HEK293T (cell line): ENCODE data around the gene SPAG16.

Experiments
- CTCF ChIA-PET: fragments of 350-600 bp; formaldehyde crosslinking; extraction: SDS; loops from one replicate; lab custom pipeline; 2021; ENCODE audit warnings: antibody characterized with exemption, inconsistent platforms; lab: Yijun Ruan, JAX
- POLR2A ChIA-PET: fragments of 350-600 bp; formaldehyde crosslinking; extraction: SDS; loops from one replicate; lab custom pipeline; 2020; ENCODE audit warnings: antibody characterized with exemption, inconsistent platforms; lab: Yijun Ruan, JAX
- DNase-seq: peaks from one replicate; pipeline ENCODE4 v3.0.0; 2012; ENCODE audit warnings: mixed read lengths; ENCODE audit errors: extremely low spot score
- ARNT ChIP-seq: fragments of 450-650 bp; IDR thresholded peaks from 2 replicates; pipeline ENCODE4 v1.6.1; 2017; ENCODE audit warnings: mild to moderate bottlenecking
- BHLHE40 ChIP-seq: fragments of 450-650 bp; IDR thresholded peaks from 2 replicates; pipeline ENCODE4 v1.6.1; 2016; ENCODE audit warnings: mild to moderate bottlenecking, moderate library complexity, borderline replicate concordance
- CTBP1 ChIP-seq: fragments of 450-650 bp; IDR thresholded peaks from 2 replicates; pipeline ENCODE4 v1.6.1; 2016; ENCODE audit warnings: borderline replicate concordance
- ELF4 ChIP-seq: fragments of 450-650 bp; IDR thresholded peaks from 2 replicates; pipeline ENCODE4 v1.6.1; 2017; ENCODE audit warnings: antibody characterized with exemption
- FOXA1 ChIP-seq: fragments of 450-650 bp; IDR thresholded peaks from 2 replicates; pipeline ENCODE4 v1.6.1; 2016; ENCODE audit warnings: mild to moderate bottlenecking
- FOXK2 ChIP-seq: fragments of 450-650 bp; IDR thresholded peaks from 2 replicates; pipeline ENCODE4 v1.6.1; 2016; ENCODE audit warnings: mild to moderate bottlenecking
- FOXM1 ChIP-seq: fragments of 450-650 bp; IDR thresholded peaks from 2 replicates; pipeline ENCODE4 v1.6.1; 2017; ENCODE audit warnings: mild to moderate bottlenecking, borderline replicate concordance
- HDGF ChIP-seq: fragments of 450-650 bp; IDR thresholded peaks from 2 replicates; pipeline ENCODE4 v1.6.1; 2017; ENCODE audit warnings: antibody characterized with exemption, borderline replicate concordance
- L3MBTL2 ChIP-seq: fragments of 450-650 bp; conservative IDR thresholded peaks from 2 replicates; pipeline ENCODE4 v1.6.1; 2016; ENCODE audit warnings: mild to moderate bottlenecking
- LEF1 ChIP-seq: fragments of 450-650 bp; IDR thresholded peaks from 2 replicates; pipeline ENCODE4 v1.6.1; 2017; ENCODE audit warnings: mild to moderate bottlenecking, borderline replicate concordance
- NFRKB ChIP-seq: fragments of 450-650 bp; IDR thresholded peaks from 2 replicates; pipeline ENCODE4 v1.6.1; 2016; ENCODE audit warnings: mild to moderate bottlenecking, moderate library complexity
- PKNOX1 ChIP-seq: fragments of 450-650 bp; IDR thresholded peaks from 2 replicates; pipeline ENCODE4 v1.6.1; 2016
- SP1 ChIP-seq: fragments of 450-650 bp; IDR thresholded peaks from 2 replicates; pipeline ENCODE4 v1.6.1; 2017
- SUZ12 ChIP-seq: fragments of 450-650 bp; IDR thresholded peaks from 2 replicates; pipeline ENCODE4 v1.6.1; 2016; ENCODE audit warnings: mild to moderate bottlenecking
- TARDBP ChIP-seq: fragments of 450-650 bp; IDR thresholded peaks from 2 replicates; pipeline ENCODE4 v1.6.1; 2016
- ZNF384 ChIP-seq: fragments of 450-650 bp; IDR thresholded peaks from 2 replicates; pipeline ENCODE4 v1.6.1; 2016

The SPAG16 gene

GRCh38 chr2:213241817-213242216 is 42.4 kb upstream of the SPAG16 start:
- TF ChIP-seq BHLHE40 (no peak), FOXA1 (no peak), ELF4 (no peak), SP1 (no peak), L3MBTL2 (no peak), FOXM1 (no peak), CTBP1 (no peak), FOXK2 (no peak)
- CTCF ChIA-PET = no interaction called here
- POLR2A ChIA-PET = no interaction called here
- DNase-seq = no peak

GRCh38 chr2:213242653-213243052 is 41.6 kb upstream of the SPAG16 start:
- DNase-seq = no peak
- TF ChIP-seq ARNT (no peak), SP1 (no peak), FOXK2 (no peak), ELF4 (no peak), FOXM1 (no peak), PKNOX1 (no peak), BHLHE40 (no peak), L3MBTL2 (no peak), TARDBP (no peak), FOXA1 (no peak), ZNF384 (no peak), SUZ12 (no peak), LEF1 (no peak), NFRKB (no peak), HDGF (no peak), CTBP1 (no peak)
- CTCF ChIA-PET = no interaction called here
- POLR2A ChIA-PET = no interaction called here

- DNase-seq = no peak
- TF ChIP-seq TARDBP (no peak), ARNT (no peak), NFRKB (no peak), FOXM1 (no peak), FOXA1 (no peak), PKNOX1 (no peak), HDGF (no peak), LEF1 (no peak), ZNF384 (no peak), ELF4 (no peak), CTBP1 (no peak), L3MBTL2 (no peak), SP1 (no peak), FOXK2 (no peak)
- ChIA-PET CTCF (no interaction called here), POLR2A (no interaction called here)
Observed at GRCh38 chr2:213243189-213244044, 40.8 kb upstream of the SPAG16 start.

GRCh38 chr2:213246497-213247281 is 37.6 kb upstream of the SPAG16 start:
- CTCF ChIA-PET = no interaction called here

GRCh38 chr2:213247566-213247965 is 36.7 kb upstream of the SPAG16 start:
- POLR2A ChIA-PET = no interaction called here
- CTCF ChIA-PET = interaction anchor here (0.8 kb wide), 1 partner anchor 35 kb away, joined by 3 read pairs; no protein-coding TSS in a partner anchor
- TF ChIP-seq SP1 = no peak
- no peak for DNase-seq

More at GRCh38 chr2:213246497-213247281, 37.6 kb upstream of the SPAG16 start:
- DNase-seq = no peak
- POLR2A ChIA-PET = no interaction called here
- TF ChIP-seq L3MBTL2 (no peak), BHLHE40 (no peak), HDGF (no peak), ZNF384 (no peak), FOXA1 (no peak), SP1 (no peak)

GRCh38 chr2:213248637-213249036 is 35.6 kb upstream of the SPAG16 start:
- DNase-seq = no peak
- ChIA-PET CTCF (no interaction called here), POLR2A (no interaction called here)
- TF ChIP-seq FOXM1 = no peak
- no peak for TF ChIP-seq ZNF384
- TF ChIP-seq L3MBTL2 = no peak
- no peak for TF ChIP-seq ELF4
- TF ChIP-seq NFRKB = no peak

- POLR2A ChIA-PET = no interaction called here
- no peak for DNase-seq
- CTCF ChIA-PET = no interaction called here
- TF ChIP-seq L3MBTL2 (no peak), ZNF384 (no peak), HDGF (no peak), PKNOX1 (no peak), TARDBP (no peak)
Observed at GRCh38 chr2:213249502-213249901, 34.8 kb upstream of the SPAG16 start.
